GM21390 (cell line): ENCODE measurements around the gene MPG.
"Not testable (repeated sequence)": the region's sequence is repeated elsewhere in the genome, so short reads cannot be mapped to it uniquely, and the experiment has no call there.

ENCODE experiments used
- ATAC-seq: cut with Tn5 transposase; IDR thresholded peaks from one replicate; pipeline ENCODE4 v1.9.1; 2021; ENCODE audit not compliant: unreplicated experiment

Gene MPG

GRCh38 chr16:106623-107324 lies 28.7 kb downstream of the MPG start:
- ATAC-seq: no peak

- no peak for ATAC-seq
Observed at GRCh38 chr16:112153-112840, 34.3 kb downstream of the MPG start.

DNA sequence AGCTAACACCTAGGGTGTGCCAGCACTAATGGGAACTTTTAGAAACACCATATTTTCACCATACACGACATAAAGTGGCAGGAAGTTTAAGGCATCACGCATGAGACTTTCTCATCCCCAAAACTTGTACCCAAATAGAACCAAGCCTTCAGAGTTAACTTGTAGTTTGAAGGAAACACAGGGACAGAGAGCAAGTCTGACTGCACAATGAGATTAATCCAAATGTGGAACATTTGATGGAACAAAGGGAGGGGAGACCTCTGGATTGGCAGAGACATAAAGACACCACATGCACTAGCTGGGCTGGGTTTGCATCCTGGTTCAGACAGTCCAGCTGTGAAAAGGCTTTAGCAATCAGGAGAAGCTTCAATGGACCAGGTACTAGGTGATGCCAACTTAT lies 36.3 kb downstream of the MPG start:
- ATAC-seq: no peak

- no peak for ATAC-seq
Observed at GRCh38 chr16:116015-116414, 38.0 kb downstream of the MPG start.

DNA sequence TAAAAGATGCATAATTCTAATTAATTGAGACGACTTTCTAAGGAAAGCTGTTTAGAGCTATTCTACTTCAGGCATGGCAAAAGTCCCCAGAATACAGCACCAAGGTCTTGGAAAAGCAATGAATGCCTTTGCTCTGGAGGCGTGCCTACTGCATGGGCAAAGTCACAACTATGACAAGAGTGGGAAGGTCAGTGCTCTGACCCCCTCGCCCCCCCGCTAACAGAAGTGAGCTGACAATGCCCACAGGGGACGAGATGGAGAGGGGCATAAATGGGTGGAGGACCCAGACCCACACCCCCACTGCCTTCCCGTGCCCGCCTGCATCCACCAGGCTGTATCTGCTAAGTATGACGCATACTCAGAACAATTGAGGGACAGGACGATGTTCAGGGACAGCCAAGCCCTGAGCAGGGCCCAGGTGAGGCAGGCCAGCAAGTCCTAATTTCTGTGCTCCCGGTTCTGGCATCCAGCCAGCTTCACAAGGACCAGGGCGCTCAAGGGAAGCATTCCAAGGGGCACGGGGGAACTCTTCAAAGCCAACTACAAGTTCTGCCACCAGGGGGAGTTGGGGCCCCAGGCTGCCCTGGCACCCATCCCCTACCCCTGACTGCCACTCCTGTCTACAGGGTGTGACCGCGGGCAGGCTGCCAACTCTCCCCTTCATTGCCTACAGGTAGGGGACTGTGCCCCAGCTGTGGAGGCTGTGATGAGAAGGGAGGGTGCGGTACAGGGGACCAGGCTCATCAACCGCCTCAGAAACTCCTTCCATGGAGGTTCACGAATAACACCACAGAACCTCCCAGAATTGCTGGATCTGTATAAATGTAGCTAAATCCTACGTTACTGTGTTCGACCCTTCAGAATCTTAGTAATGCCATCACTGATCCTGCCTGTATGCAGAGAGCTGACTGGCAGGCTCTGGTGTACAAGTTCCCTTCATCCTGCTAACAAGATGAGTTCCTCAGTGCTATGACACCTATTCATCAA lies 39.6 kb downstream of the MPG start:
- no peak for ATAC-seq

DNA sequence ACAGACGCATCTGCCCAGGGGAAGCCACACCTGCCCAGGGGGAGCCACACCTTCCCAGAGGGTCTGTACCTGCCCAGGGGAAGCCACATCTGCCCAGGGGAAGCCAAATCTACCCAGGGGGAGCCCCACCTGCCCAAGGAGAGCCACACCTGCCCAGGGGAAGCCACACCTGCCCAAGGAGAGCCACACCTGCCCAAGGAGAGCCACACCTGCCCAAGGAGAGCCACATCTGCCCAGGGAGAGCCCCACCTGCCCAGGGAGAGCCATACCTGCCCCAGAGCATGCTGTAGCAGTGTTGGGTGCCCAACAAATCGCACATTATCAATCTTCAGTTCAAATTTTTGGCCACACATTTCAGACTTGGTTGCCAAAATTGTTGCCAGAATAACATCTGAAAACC lies 40.8 kb downstream of the MPG start:
- ATAC-seq: no peak

DNA sequence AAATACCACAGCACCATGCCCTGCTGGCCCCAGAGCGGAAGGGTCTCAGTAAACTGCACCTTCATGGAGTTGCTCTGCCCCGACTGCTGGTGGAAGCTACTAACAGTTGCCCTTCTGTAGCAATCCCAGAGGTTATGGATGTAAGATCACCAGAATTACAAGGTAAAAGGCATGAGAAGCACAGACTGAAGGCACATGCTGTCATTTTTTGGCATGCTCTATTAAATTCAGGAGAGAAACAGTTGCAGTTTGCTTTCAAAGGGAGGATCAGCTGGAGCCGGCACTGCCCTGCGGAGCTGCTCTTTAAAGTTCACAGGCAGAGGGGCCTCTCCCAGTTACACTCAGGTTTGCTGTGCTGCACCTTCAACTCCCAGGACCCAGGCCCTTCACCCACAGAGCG lies 41.3 kb downstream of the MPG start:
- no peak for ATAC-seq

DNA sequence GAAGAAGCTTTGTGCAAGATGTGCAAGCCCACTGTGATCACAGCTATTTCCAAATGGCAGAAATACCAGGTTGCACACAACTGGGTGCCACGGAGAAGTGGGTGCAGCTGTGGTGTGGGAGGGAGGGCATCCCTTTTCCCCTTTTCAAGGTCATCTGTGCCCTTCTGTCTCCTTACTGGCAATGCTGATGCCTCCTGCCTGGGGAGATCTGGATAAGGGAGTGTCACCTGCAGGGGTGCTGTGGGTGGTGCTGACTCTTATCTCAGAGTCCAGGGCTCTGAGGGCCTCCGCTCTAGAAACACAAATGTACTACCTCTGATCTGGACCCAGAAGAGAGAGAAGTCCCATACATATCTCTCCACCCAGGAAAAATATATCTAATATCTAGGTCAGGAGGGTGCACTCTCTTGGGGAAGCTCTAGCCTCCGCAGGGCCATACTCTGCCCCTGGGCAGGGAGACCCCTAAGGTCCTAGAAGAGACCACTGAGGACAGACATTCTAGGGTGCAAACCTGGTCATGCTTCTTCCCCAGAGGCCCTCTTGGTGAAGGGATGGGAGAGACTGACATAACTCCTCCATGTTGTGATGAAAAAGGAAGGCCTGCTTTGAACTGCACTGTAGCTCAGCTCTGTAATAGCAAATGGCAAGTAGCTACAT lies 41.9 kb downstream of the MPG start:
- no peak for ATAC-seq

DNA sequence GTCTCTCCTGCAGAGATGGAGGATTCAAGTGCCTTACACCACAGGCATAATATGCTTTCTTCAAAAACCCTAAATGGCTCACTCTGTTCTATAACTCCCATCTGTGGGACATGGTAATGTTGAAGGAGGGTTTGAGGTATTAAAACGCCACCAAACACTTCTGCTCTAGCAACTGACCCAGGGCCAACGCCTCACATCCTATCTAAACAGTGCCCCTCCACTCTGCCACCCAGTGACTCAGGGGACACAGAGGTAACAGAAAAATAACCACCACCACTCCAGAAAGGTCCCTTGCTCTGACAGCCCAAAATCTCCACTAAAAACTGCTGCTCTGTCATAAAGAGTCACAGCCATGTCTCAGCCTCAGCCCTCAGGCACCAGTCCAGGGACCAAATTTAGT lies 42.7 kb downstream of the MPG start:
- no peak for ATAC-seq

DNA sequence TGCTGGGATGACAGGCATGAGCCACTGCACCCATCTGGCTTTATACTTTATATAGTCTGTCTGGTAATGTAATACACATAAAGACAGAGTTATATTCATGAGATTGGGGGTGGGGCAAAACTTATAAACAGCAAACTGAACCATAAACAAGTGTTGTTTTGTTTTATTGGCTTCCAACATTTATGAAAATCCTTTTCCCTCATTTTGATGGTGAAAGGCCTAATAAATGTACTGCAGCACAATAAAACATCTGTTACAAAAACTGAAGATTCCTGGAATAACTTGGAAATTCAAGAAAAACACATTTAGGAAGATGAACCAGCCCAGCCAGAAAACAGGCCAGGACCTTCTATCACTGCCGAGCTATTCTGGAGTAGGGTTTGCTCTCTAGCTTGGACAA lies 44.3 kb downstream of the MPG start:
- no peak for ATAC-seq

DNA sequence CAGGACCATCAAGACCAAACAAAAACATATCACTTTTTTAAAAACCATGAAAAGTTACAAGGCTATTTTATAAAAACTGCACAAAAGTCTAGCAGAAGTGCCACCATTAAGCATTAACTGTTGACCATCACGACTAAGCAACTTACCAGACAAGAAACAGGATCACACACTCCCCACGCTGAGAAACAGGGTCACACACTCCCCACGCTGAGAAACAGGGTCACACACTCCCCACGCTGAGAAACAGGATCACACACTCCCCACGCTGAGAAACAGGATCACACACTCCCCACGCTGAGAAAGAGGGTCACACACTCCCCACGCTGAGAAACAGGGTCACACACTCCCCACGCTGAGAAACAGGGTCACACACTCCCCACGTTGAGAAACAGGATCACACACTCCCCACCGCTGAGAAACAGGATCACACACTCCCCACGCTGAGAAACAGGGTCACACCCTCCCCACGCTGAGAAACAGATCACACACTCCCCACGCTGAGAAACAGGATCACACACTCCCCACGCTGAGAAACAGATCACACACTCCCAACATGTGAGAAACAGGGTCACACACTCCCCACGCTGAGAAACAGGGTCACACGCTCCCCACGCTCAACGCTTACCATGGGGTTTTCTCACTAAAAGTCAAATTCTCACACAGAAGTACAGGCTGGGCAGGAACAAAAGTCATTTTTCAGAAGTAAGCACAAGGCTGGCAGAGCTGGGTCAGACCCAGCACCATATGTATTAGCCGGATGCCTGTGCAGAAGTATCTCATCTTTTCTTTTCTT lies 45.7 kb downstream of the MPG start:
- ATAC-seq: not testable (repeated sequence)

DNA sequence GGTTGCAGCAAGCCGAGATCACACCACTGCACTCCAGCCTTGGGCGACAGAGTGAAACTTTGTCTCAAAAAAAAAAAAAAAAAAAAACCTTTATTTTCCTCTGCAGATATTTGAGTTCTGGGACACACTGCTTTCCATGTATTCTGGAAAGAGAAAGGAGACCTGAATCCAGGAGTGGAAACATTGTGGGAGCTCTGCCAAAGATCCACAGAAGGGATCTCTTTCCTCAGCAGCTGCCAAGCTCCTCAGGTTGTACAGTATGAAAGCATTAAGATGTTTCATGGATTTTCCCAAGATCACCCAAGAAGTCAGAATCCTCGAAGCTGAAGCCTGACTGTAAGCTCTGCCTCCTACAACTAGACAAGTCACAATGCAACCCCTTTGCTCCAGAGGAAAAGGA lies 47.0 kb downstream of the MPG start:
- no peak for ATAC-seq

- ATAC-seq: no peak
Observed at GRCh38 chr16:129075-129474, 51.0 kb downstream of the MPG start.

DNA sequence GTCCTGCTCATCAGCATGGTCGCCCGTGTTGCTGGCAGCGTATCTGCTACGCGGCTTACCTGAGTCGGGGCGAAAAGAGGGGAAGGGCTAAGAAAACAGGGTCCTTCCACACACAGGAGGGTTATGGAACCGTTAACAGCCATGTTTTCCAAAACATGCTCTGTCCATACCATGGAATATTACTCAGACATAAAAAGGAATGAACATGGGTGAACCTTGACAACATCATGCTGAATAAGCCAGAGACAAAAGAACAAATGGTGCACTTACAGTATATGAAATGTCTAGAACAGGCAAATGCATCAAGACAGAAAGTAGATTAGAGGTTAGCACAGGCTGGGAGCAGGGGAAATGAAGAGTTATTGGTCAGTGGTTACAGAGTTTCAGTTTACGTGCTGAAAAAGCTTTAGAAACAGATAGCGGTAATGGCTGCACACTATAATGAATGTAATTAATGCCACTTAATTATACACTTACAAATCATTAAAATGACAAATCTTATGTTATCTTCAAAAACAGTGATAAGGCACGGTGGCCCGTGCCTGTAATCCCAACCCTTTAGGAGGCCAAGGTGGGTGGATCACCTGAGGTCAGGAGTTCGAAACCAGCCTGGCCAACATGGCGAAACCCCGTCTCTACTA lies 52.6 kb downstream of the MPG start:
- ATAC-seq: no peak

- ATAC-seq: no peak
Observed at GRCh38 chr16:132120-132519, 54.1 kb downstream of the MPG start.

GRCh38 chr16:133716-134115 lies 55.7 kb downstream of the MPG start:
- no peak for ATAC-seq
